K562 (cell line): ENCODE results near the gene CCDC3. TPM values are rescaled to one million over a fixed set of nuclear protein-coding genes. Genes with fewer than 3 reads are reported as not detected.

Experiments used
- ATAC-seq: fragments of 200-7000 bp; cut with Tn5 transposase; 3 replicates; pipeline ENCODE4 v1.9.1; 2020; ENCODE audit warnings: moderate library complexity
- BruUV-seq: library from RNA; stranded (reverse); fragments of 400-500 nt; replicated peaks from 2 replicates; lab custom pipeline; 2021; lab: Mats Ljungman, UMichigan
- CTCF ChIA-PET: fragments of 300-600 bp; formaldehyde crosslinking; extraction: SDS; loops from one replicate; lab custom pipeline; 2021; ENCODE audit warnings: low intra/inter-chr PET ratio; lab: Yijun Ruan, JAX
- POLR2A ChIA-PET: fragments of 300-600, 350-650 bp; sonication (Branson Sonifier 250); formaldehyde crosslinking; extraction: SDS; loops from one replicate; lab custom pipeline; 2021; ENCODE audit warnings: antibody characterized with exemption, inconsistent platforms; lab: Yijun Ruan, JAX
- DNase-seq, 4 experiments: peaks; one replicate each; pipeline versions ENCODE4 v3.0.0 to v3.0.0-alpha.2; 2011 to 2018; ENCODE audit warnings: low spot score in 3 of 4, mixed read lengths in 3 of 4; ENCODE audit errors: extremely low read depth in 1 of 4
- FAIRE-seq: peaks from 2 replicates; lab custom pipeline; 2011; peaks lifted over from hg19 to GRCh38; lab: Jason Lieb, UNC
- H2AFZ ChIP-seq: 2 replicates; pipeline ENCODE4 v1.6.0; 2011; ENCODE audit warnings: low read depth, low read length, control low read depth, inconsistent platforms
- H3K27ac ChIP-seq: fragments of 200-600 bp; 3 replicates; pipeline ENCODE4 v1.8.0; 2011; ENCODE audit warnings: low read depth, mild to moderate bottlenecking, control low read depth, inconsistent platforms, low read length, moderate library complexity, mixed read lengths; ENCODE audit errors: extremely low read depth
- H3K27me3 ChIP-seq, 2 experiments: fragments of 300-600 bp in 1 of 2; 2 replicates in 1 of 2; 3 replicates in 1 of 2; pipeline versions ENCODE4 v1.6.0 to v1.8.0; 2011; ENCODE audit warnings: inconsistent platforms in 2 of 2, low read length in 2 of 2, mild to moderate bottlenecking in 1 of 2, mixed read lengths in 1 of 2, moderate library complexity in 1 of 2; ENCODE audit not compliant: control insufficient read depth in 2 of 2, insufficient read depth in 2 of 2
- H3K36me3 ChIP-seq: fragments of 300-600 bp; 3 replicates; pipeline ENCODE4 v1.8.0; 2011; ENCODE audit warnings: mild to moderate bottlenecking, low read length, inconsistent platforms; ENCODE audit not compliant: control insufficient read depth, insufficient read depth
- H3K4me1 ChIP-seq, 2 experiments: fragments of 200-600 bp in 1 of 2; replicated peaks in 1 of 2; 2 replicates in 1 of 2; 3 replicates in 1 of 2; pipeline versions ENCODE4 v1.5.1 to v1.8.0; 2011; ENCODE audit warnings: inconsistent platforms in 2 of 2, low read length in 2 of 2, mild to moderate bottlenecking in 1 of 2, mixed read lengths in 1 of 2, moderate library complexity in 1 of 2; ENCODE audit not compliant: control insufficient read depth in 2 of 2, insufficient read depth in 2 of 2
- H3K4me2 ChIP-seq: 2 replicates; pipeline ENCODE4 v1.6.1; 2011; ENCODE audit warnings: low read length, control low read depth, inconsistent platforms, mixed read lengths; ENCODE audit not compliant: insufficient read depth
- H3K4me3 ChIP-seq: fragments of 200-600 bp; sonication (generic), shearing (Covaris generic); 2 replicates; pipeline ENCODE4 v1.5.1; 2016; ENCODE audit warnings: control low read depth, inconsistent platforms
- H3K79me2 ChIP-seq: fragments of 200-600 bp; 3 replicates; pipeline ENCODE4 v1.8.0; 2011; ENCODE audit warnings: low read length, inconsistent platforms; ENCODE audit not compliant: control insufficient read depth, insufficient read depth
- H3K9ac ChIP-seq, 2 experiments: 2 replicates each; pipeline versions ENCODE4 v1.6.0 to v1.6.1; 2011; ENCODE audit warnings: low read depth in 2 of 2, low read length in 2 of 2, control low read depth in 1 of 2, inconsistent platforms in 1 of 2, mild to moderate bottlenecking in 1 of 2, mixed read lengths in 1 of 2; ENCODE audit not compliant: insufficient read depth in 1 of 2
- H3K9me1 ChIP-seq: one replicate; pipeline ENCODE4 v1.6.0; 2011; ENCODE audit warnings: inconsistent platforms, mild to moderate bottlenecking, low read length, moderate library complexity; ENCODE audit not compliant: control insufficient read depth, insufficient read depth
- H3K9me3 ChIP-seq: replicated peaks from 2 replicates; pipeline ENCODE4 v1.5.1; 2011; ENCODE audit warnings: low read depth, low read length, inconsistent platforms; ENCODE audit not compliant: control insufficient read depth, insufficient read depth
- H4K20me1 ChIP-seq: replicated peaks from 2 replicates; pipeline ENCODE4 v1.6.1; 2011; ENCODE audit warnings: low read length, inconsistent platforms, mixed read lengths; ENCODE audit not compliant: control insufficient read depth, insufficient read depth
- CEBPG ChIP-seq, 3 experiments: fragments of 200-800 bp in 1 of 3; sonication (Bioruptor generic) in 1 of 3; sonication (generic) in 1 of 3; formaldehyde crosslinking in 1 of 3; IDR thresholded peaks in 2 of 3; conservative IDR thresholded peaks in 1 of 3; 2 replicates each; pipeline versions ENCODE4 v1.6.1 to v1.8.0; 2016 to 2022; ENCODE audit warnings: missing compliant biosample characterization in 2 of 3, missing genetic modification characterization in 2 of 3, mild to moderate bottlenecking in 1 of 3, missing genetic modification reagents in 1 of 3
- CREB3L1 ChIP-seq: fragments of 450-650 bp; IDR thresholded peaks from 2 replicates; pipeline ENCODE4 v1.6.1; 2014; ENCODE audit warnings: low read depth, mild to moderate bottlenecking, moderate library complexity, borderline replicate concordance
- CTCF ChIP-seq, 3 experiments: IDR thresholded peaks in 2 of 3; conservative IDR thresholded peaks in 1 of 3; 2 replicates each; pipeline ENCODE4 v1.5.1; 2011 to 2012; ENCODE audit warnings: low read length in 3 of 3, mild to moderate bottlenecking in 3 of 3, control low read depth in 2 of 3, improper control_type of control experiment in 1 of 3, inconsistent platforms in 1 of 3, low read depth in 1 of 3, mixed read lengths in 1 of 3, moderate library complexity in 1 of 3; ENCODE audit not compliant: insufficient read depth in 2 of 3
- CXXC5 ChIP-seq: fragments of 250-450 bp; sonication (Bioruptor Pico); IDR thresholded peaks from 2 replicates; pipeline ENCODE4 v1.8.0; 2022; ENCODE audit warnings: inconsistent platforms, mild to moderate bottlenecking, moderate library complexity
- DPF2 ChIP-seq: fragments of 450-650 bp; IDR thresholded peaks from 2 replicates; pipeline ENCODE4 v1.6.1; 2016
- GTF2F1 ChIP-seq: IDR thresholded peaks from 2 replicates; pipeline ENCODE4 v1.6.1; 2011; ENCODE audit warnings: low read depth, low read length, improper control_type of control experiment
- JUN ChIP-seq, 2 experiments: sonication (generic) in 1 of 2; formaldehyde crosslinking in 1 of 2; IDR thresholded peaks; 2 replicates each; pipeline versions ENCODE4 v1.6.1 to v1.8.0; 2012 to 2022; ENCODE audit warnings: borderline replicate concordance in 2 of 2, mild to moderate bottlenecking in 2 of 2, improper control_type of control experiment in 1 of 2, low read depth in 1 of 2, low read length in 1 of 2, missing genetic modification reagents in 1 of 2
- JUND ChIP-seq, 2 experiments: IDR thresholded peaks; 2 replicates in 1 of 2; 3 replicates in 1 of 2; pipeline ENCODE4 v1.6.1; 2011; ENCODE audit warnings: borderline replicate concordance in 2 of 2, low read depth in 2 of 2, low read length in 2 of 2, improper control_type of control experiment in 1 of 2, missing biosample characterization in 1 of 2, missing genetic modification characterization in 1 of 2, missing genetic modification reagents in 1 of 2
- MEF2A ChIP-seq: IDR thresholded peaks from 2 replicates; pipeline ENCODE4 v1.6.1; 2011; ENCODE audit warnings: low read depth, mild to moderate bottlenecking, low read length, moderate library complexity; ENCODE audit not compliant: control insufficient read depth
- NFYB ChIP-seq: IDR thresholded peaks from 2 replicates; pipeline ENCODE4 v1.6.1; 2011; ENCODE audit warnings: mild to moderate bottlenecking, moderate library complexity; ENCODE audit not compliant: insufficient read length; ENCODE audit errors: extremely low read depth
- NR2C1 ChIP-seq, 2 experiments: fragments of 450-650 bp; IDR thresholded peaks; 2 replicates each; pipeline ENCODE4 v1.6.1; 2017; ENCODE audit warnings: mild to moderate bottlenecking in 2 of 2, antibody characterized with exemption in 1 of 2, inconsistent platforms in 1 of 2, missing compliant biosample characterization in 1 of 2, missing genetic modification characterization in 1 of 2
- PKNOX1 ChIP-seq: fragments of 450-650 bp; IDR thresholded peaks from 2 replicates; pipeline ENCODE4 v1.6.1; 2016
- SMAD2 ChIP-seq: fragments of 150-350 bp; IDR thresholded peaks from 2 replicates; pipeline ENCODE4 v1.6.1; 2014; ENCODE audit warnings: low read depth, mild to moderate bottlenecking, low read length
- SMARCA4 ChIP-seq: fragments of 450-650 bp; IDR thresholded peaks from 2 replicates; pipeline ENCODE4 v1.6.1; 2016
- U2AF1 ChIP-seq: fragments of 200-400 bp; formaldehyde crosslinking; optimal IDR thresholded peaks from 2 replicates; pipeline ENCODE3; 2017; ENCODE audit warnings: mild to moderate bottlenecking, low read depth, low read length, moderate library complexity
- WGBS: fragments of 100-300 bp; shearing (Covaris generic); methylation state at CpG from one replicate; pipeline ENCODE4 v1.1.6; 2016; ENCODE audit warnings: low coverage, mixed read lengths; ENCODE audit not compliant: insufficient coverage; ENCODE audit errors: missing lambda C conversion rate; 5-methylcytosine and 5-hydroxymethylcytosine counted together
- in situ Hi-C: fragments of 300-500 bp; cut with MboI; formaldehyde crosslinking; loops from 4 replicates; pipeline ENCODE4 v1.15.0; 2018; ENCODE audit warnings: inconsistent platforms, mixed read lengths
- intact Hi-C: fragments of 100-400 bp; cut with micrococcal nuclease; formaldehyde crosslinking; loops from 2 replicates; pipeline ENCODE4 v1.14.2; 2022
- polyA plus RNA-seq, 8 experiments: library from polyadenylated mRNA; depleted of rRNA in 4 of 8; stranded (reverse) in 5 of 8; unstranded in 3 of 8; fragments of >200 nt; fragmentation: Nextera tagmentation in 2 of 8; fragmentation: Illumina TruSeq in 1 of 8; extraction: Ambion mirVana in 2 of 8; extraction: Trizol in 1 of 8; gene quantifications; 2 replicates each; pipeline versions ENCODE4 v1.2.1 to v1.2.3, GENCODE V29; 2011 to 2014; ENCODE audit warnings: inconsistent platforms in 1 of 8, missing spikeins in 1 of 8
- total RNA-seq, 7 experiments: library from RNA; depleted of rRNA in 6 of 7; stranded (reverse); fragments of >200 nt in 6 of 7; fragmentation: Illumina TruSeq in 2 of 7; extraction: Trizol in 2 of 7; gene quantifications; 2 replicates each; pipeline versions ENCODE4 v1.2.1 to v1.2.3, GENCODE V29; 2011 to 2021; ENCODE audit warnings: low replicate concordance in 1 of 7

CCDC3 gene
- total and polyA plus RNA-seq, 9 of the 15 experiments (the other 6 are each of a cell fraction or from before 2014, with no cell fraction given), result not detected

- TF ChIP-seq SMARCA4 (peak; percentile 24; the same call in 1 of the 2 replicates), JUND (IDR thresholded peaks at IDR 0.05; ENCODE audit: borderline replicate concordance, low read depth, low read length) (no peak), JUND (tag; IDR thresholded peaks at IDR 0.05; ENCODE audit: borderline replicate concordance, low read depth, low read length) (0 out of 3 replicates have a peak, but pooled peaks have one; percentile 30), CEBPG (CRISPR knock-in tag; IDR thresholded peaks at IDR 0.05) (no peak), CEBPG (tag; conservative IDR thresholded peaks at IDR 0.05 in 1 of 2, IDR thresholded peaks at IDR 0.05 in 1 of 2) (no peak), CXXC5 (CRISPR knock-in tag) (no peak), DPF2 (peak; percentile 23; the same call in 1 of the 2 replicates), PKNOX1 (peak; percentile 90), MEF2A (0 out of 2 replicates have a peak, but pooled peaks have one; percentile 48)
Measured at GRCh38 chr10:12945690-12946359, 55.7 kb downstream of the CCDC3 start (continued).

- in situ Hi-C loops, result no loop called here
- WGBS, result 0% methylated on average over 1 of the region's 1 CpG
- TF ChIP-seq NR2C1 (IDR thresholded peaks at IDR 0.05) (no peak), NR2C1 (tag; IDR thresholded peaks at IDR 0.05) (no peak), JUN (IDR thresholded peaks at IDR 0.05; ENCODE audit: borderline replicate concordance, low read depth, low read length) (no peak), JUN (CRISPR knock-in tag; IDR thresholded peaks at IDR 0.05; ENCODE audit: borderline replicate concordance) (no peak), SMAD2 (no peak), CREB3L1 (no peak), U2AF1 (no peak), GTF2F1 (no peak), CTCF (IDR thresholded peaks at IDR 0.05 in 2 of 3, conservative IDR thresholded peaks at IDR 0.05 in 1 of 3; ENCODE audit: insufficient read depth in 2 of 3, low read depth in 1 of 3, low read length in 3 of 3) (no peak), NFYB (no peak)
Measured at GRCh38 chr10:12944931-12945330, 56.6 kb downstream of the CCDC3 start.

More at GRCh38 chr10:12944931-12945330, 56.6 kb downstream of the CCDC3 start:
- no TSS peak for BruUV-seq
- intact Hi-C loops, result no loop called here
- ATAC-seq, result no peak
- H3K27ac ChIP-seq, result no peak overlapping the region
- no peak overlapping the region for H3K9ac ChIP-seq
- ChIA-PET CTCF (no interaction called here), POLR2A (no interaction called here)
- H3K4me2 ChIP-seq, result no peak overlapping the region
- no peak for FAIRE-seq
- no peaks in the 10 kb centered on the region for H4K20me1 ChIP-seq
- no peak overlapping the region for H3K4me3 ChIP-seq
- H3K36me3 ChIP-seq, result no peaks in the 10 kb centered on the region
- H3K9me1 ChIP-seq, result no peaks in the 10 kb centered on the region
- DNase-seq, result no peak
- H3K79me2 ChIP-seq, result no peaks in the 10 kb centered on the region
- no peaks in the 10 kb centered on the region for H3K27me3 ChIP-seq
- H2AFZ ChIP-seq, result no peak overlapping the region
- H3K9me3 ChIP-seq, result no peaks in the 10 kb centered on the region
- no peaks in the 10 kb centered on the region for H3K4me1 ChIP-seq
